KG1 (cell line): ENCODE results near the gene NGDN.
"Not testable (repeated sequence)": the region's sequence is repeated elsewhere in the genome, so short reads cannot be mapped to it uniquely, and the experiment has no call there.

Experiments
- DNase-seq: peaks from one replicate; lab custom pipeline; 2025; lab: John Stamatoyannopoulos, UW

The NGDN gene, protein sequence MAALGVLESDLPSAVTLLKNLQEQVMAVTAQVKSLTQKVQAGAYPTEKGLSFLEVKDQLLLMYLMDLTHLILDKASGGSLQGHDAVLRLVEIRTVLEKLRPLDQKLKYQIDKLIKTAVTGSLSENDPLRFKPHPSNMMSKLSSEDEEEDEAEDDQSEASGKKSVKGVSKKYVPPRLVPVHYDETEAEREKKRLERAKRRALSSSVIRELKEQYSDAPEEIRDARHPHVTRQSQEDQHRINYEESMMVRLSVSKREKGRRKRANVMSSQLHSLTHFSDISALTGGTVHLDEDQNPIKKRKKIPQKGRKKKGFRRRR

DNA sequence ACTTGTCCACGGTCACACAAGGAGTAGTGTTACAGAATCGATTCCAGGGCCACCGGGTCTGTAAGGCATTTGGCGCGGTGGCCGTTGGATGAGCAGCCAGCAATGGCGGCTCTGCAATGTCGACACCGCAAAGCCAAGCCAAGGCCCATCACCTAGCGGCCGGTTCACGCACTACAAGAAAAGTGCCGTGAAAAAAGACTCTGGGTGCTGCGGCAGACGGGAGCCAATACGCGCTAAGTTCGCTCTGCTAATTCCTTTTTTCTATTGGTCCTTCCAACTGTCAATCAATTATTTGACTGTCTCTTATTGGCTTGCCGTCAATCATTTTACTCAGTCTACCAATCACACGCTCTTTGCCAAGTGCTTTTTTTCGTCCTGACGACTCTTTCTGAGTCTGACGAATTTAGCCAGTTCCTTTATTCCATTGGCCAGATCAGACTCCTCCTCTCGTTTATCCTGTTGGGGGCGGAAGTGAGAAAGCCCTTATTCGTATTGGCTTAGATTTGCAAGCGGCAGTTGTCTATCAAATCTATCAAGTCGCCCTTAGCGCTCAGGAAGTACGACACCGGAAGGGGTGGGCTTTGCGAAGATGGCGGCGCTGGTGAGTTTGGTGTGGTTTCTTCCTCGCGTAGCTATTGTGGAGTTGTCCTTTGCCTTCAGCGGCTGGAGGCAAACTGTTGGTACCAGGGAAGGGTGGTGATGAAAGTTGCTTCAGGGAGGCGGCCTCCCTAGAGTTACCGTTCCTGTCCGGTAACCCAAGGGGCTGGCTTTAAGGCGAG is at the start of gene NGDN:
Gene NGDN (plus strand): TSS at position 577 of the 779 bp plus-strand sequence. CDS start 13 bp downstream, at position 590.
- DNase-seq: peak; percentile 97

- no peak for DNase-seq
These were observed 47.9 kb upstream of the NGDN start for GRCh38 chr14:23421594-23421993.

- no peak for DNase-seq
These were observed 45.8 kb upstream of the NGDN start for GRCh38 chr14:23423657-23424056.

- DNase-seq: no peak
These were observed 44.3 kb upstream of the NGDN start for GRCh38 chr14:23425169-23425568.

DNA sequence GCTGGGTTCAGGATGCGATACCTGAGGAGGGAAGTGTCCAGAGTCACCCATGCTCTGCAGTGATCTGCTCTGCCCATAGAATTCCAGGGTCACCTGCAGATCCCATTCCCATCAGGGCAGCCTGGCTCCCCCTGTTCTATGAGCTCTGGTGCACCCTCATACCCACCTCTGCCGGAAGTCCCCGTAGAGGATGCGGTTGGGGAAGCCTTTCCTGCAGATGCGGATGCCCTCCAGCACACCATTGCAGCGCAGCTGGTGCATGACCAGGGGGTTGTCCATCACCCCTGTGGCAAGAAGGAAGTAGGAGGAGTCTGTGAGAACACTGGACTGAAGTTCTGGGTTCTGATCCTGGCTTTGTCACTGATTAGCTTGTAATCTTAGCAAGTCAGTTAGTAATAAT is 43.7 kb upstream of the NGDN start:
- not testable (repeated sequence) for DNase-seq

DNA sequence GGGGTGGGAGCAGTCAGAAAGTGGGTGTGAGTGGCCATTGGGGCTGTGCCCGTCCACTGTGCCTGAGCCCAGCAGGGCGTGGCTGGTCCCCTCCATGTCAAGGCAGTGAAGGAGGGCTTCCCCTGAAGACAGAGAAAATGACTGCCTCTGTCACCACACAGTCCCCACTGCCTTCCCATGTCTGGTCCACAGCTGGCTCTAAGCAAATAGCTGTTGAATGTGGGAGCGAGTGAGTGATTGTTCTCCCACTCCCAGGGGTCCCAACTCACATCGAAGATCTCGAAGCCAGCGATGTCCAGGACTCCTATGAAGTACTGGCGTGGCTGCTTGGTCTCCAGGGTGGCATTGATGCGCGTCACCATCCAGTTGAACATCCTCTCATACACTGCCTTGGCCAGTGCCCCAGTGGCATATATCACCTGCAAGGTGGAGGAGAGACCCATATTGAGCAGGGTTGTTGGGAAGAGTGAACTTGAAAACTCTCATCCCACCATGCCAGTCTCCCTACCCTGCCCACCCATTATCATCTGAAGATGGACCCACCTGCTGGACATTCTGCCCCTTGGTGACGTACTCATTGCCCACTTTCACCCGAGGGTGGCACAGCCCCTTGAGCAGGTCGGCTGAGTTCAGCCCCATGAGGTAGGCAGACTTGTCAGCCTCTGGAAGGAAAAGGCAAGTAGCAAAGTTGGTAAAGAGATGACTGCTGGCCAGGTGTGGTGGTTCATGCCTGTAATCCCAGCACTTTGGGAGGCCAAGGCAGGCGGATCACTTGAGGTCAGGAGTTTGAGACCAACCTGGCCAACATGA is 40.6 kb upstream of the NGDN start:
- DNase-seq: no peak

- no peak for DNase-seq
These were observed 39.3 kb upstream of the NGDN start for GRCh38 chr14:23430016-23430722.

GRCh38 chr14:23430723-23431085 is 38.8 kb upstream of the NGDN start:
- no peak for DNase-seq

GRCh38 chr14:23431486-23431885 is 38.0 kb upstream of the NGDN start:
- no peak for DNase-seq

DNA sequence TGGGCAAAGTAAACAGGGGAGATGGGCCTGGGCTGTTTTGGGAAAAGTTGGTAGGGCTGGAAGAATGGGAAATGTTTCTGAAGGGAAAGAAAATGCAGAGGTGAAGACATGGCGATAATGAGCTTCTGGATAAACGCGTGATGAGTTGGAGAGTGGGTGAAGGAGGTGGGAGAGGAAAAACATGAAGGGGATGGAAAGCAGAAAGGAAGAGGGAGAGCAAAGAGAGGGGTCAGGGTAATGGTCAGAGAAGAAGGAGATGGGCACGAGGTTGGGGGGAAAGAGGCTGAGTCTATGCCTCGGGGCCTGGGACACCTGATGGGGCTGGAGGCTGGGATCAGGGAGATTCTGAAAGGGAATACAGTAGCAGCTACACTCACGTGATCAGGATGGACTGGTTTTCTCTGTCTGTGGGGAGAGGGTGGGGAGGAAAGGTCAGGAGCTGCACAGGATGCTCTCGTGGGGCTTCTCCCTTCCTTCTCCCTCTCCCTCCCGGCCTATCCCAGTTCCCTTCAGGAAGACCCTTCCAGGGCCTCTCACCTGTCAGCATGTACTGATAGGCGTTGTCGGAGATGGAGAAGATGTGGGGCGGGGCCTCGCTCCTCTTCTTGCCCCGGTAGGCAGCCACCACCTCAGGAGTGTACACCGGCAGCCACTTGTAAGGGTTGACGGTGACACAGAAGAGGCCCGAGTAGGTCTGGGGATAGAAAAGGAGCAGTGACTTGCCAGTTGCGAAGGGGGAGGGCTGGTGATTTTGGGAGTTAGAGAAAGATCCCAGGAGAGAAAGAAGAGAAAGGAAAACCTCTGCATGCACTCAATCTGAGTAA is 37.2 kb upstream of the NGDN start:
- no peak for DNase-seq

DNA sequence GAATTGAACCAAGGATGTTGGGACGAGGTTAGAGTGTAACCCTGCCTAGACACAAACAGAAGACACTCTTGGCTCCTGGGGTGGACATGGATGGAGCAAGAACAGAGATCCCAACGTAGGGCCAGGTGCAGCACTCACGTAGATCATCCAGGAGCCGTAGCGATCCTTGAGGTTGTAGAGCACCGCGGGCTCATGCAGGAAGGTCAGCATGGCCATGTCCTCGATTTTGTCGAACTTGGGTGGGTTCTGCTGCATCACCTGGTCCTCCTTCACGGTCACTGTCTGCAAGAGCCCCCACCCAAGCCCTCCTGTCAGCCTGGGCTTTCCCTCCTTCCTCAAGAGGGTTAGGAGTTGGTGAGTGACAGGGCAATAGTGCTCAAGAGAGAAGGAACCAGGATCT is 36.6 kb upstream of the NGDN start:
- DNase-seq: no peak

DNA sequence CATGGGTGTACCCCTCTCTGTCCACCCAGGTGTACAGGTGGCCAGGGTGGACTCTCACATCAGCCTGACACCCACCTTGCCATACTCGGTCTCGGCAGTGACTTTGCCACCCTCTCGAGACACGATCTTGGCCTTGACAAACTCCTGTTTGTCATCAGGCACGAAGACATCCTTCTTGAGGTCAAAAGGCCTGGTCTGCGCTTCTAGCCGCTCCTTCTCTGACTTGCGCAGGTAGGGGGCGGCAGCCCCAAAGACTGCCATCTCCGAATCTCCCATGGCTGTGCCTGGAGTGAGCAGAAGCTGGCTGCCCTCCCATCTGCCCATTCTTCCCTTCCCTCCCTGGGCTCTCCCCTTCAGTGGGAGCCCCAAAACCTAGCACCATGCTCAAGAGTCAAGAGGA is 36.0 kb upstream of the NGDN start:
- DNase-seq: no peak

DNA sequence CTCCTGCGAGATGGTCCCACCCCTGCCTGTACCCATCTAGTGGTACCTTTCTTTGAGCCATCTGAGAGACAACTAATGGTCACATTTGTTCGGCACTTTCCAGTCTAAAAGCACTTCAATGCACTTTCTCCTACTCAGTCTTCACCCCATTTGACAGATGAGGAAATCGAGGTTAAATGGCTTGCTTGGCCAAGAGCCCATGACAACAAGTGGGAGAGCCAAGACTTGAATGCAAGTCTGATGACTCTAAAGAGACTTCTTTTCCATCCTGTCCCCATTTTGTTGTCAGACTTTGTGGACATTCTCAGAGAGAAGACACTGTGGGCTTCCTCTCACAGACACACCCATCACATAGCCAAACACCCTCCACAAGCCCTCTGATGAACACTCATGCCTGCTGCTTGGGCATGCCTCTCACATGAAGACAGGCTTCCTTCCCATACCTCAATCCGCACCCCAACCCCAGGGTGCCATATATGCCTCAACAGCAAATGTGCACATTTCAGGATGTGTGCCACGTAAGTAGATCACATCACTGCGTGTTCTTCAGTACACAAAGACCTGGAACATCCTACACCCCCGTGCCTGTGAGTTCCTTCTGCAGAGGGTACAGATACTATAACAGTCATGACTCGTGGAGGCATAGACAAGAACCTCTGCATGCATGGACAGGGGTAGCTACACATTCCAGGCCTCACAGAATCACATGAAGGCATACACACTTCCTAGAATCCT is 34.8 kb upstream of the NGDN start:
- DNase-seq: no peak

GRCh38 chr14:23435543-23436326 is 33.8 kb upstream of the NGDN start, which contains the start of gene MYH7:
Gene MYH7, minus strand, starts transcription at chr14:23435660. Its CDS starts 1,928 bp downstream, at chr14:23433732.
- DNase-seq: no peak

DNA sequence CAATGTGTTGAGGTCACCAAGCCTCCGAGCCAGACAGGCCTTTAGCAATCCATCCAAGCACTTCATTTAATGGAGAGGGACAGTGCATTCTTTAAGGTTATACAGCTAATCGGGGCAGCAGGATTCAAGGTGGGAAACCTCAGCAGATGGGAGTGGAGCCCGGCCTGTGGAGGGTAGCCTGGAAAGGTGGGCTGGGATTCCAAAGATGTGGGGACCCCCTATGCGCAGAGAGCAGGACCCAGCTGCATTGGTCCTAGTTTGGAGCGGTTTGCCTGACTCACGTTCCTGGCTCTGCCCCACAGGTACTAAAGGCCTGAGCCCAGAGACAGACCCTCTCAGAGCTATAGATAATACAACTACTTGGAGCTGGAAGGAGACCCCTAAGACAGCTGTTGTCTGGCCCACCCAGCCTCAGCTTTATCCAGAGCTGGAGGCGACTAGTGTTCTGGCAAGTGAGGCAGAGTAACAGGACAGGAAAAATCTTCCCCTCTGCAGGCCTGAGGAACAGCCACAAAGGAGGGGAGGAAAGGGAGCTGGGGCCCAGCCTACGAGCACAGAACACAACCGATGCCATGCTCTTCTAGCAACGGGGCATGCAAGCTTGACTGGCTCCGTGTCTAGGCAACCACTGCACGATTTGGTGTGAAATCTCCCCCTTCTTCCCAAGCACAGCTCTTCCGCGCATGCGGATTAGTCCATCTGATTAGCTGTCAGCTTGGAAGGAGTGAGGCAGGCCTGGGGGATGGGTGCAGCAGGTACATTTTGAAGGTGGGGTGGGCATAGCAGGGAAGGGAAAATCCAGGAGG is 33.0 kb upstream of the NGDN start:
- no peak for DNase-seq

DNA sequence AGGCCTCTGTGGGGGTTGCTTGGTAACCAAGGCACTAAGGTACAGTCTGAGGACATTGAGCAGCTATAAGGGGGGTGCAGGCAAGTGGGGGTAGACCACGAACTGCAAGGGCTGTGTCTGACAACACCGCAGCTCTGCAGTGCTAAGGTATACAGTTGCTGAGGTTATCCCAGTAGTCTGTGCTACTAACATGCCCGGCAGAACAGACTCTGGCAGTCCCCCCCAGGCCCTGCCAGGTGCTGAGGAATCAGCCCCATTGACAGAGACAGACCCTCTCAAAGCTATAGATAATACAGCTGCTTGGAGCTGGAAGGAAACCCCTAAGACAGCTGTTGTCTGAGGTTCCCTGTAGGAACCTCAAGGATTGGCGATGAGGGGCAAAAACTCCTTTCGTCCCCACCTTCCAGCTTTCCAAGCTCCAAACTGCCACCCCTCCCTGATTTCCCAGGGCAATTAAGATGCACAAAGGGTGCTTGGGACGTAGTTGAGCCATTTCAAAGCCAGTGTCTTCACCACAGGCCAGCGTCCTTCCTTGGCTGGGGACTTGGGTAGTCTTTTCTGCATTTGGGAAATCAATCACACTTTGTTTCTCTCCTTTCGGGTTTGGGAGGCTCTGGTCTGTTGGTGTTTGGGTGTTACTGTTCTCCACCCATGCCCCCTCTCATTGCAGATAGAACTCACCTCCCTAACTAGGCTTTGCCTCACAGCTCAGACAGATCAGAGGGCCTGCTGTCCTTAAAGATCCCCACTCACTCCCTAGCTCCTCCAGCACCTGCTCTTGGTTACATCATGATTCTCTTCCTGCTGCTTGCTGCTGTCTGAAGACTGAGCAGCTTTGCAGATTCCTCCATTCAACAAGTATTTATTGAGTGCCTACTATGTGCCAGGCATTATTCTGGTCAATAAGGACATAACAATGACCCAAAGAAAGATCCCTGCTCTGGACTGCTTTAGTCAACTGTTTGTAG is 32.1 kb upstream of the NGDN start:
- DNase-seq: no peak
